ENCODE results near the gene RIPOR2.

RIPOR2 gene

DNA sequence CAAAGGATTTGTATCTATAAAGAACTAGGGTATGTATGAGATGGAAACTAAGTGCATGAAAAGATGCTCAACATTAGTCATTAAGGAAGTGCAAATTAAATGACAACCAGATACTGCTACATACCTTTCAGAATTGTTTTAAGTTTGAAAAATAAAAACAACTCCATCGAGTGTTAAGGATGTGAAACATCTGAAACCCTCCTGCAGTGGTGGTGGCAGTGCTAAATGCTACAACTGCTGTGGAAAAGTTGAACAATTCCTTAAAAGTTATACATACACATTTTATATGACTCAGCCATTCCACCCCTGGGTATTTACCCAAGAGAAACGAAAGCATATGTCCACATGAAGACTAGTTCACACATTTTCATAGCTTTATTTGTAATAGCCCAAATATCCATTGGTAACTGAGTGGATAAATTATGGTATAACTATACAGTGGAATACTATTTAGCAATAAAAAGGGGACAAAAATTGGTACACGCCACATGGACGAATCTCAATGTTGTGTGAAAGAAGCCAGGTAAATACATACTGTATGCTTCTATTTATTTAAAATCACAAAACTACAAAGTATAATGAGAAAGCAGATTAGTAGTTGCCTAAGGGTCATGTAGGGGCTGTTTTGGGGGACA is 147.6 kb downstream of the RIPOR2 start:
- Histone ChIP-seq H3K27ac (no peak overlapping the region), H3K9me3 (ENCODE audit: low read depth, low read length) (no peaks in the 10 kb centered on the region), H3K36me3 (ENCODE audit: insufficient read depth, low read length) (peaks cover 53% of the 10 kb centered on the region), H3K9ac (ENCODE audit: insufficient read length) (no peak overlapping the region), H3K4me3 (no peak overlapping the region)
- no peak for DNase-seq (ENCODE audit: low read depth, low spot score)
- no peak for TF ChIP-seq POLR2AphosphoS5 (IDR thresholded peaks at IDR 0.05; ENCODE audit: borderline replicate concordance, low read depth, low read length)
- no peak for TF ChIP-seq FOXP2 (optimal IDR thresholded peaks at IDR 0.05; ENCODE audit: control extremely low read depth, extremely low read length, insufficient read depth)
- no peak for TF ChIP-seq EZH2 (IDR thresholded peaks at IDR 0.05)

DNA sequence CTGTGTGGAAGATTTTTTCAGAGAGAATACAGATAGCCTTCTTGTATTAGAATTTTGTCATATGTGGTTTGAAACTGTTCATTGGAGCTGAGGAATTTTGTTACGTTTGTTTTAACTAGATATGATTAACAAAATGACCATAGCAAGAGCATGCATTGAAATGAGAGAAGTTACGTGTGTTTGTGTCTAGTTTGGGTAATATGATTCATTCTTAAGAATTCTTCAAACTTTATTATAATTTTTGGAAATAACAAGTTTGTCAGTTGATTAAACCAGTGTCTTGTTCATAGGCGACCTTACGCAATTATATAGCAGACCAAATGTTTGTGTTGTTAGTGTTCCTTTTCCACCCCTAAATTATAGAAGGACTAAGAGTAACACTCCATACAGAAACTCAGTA is 155.6 kb downstream of the RIPOR2 start:
- H3K9ac ChIP-seq (ENCODE audit: insufficient read length), result no peak overlapping the region

GRCh38 chr6:24779416-24780016 is 156.2 kb downstream of the RIPOR2 start:
- TF ChIP-seq EZH2 (IDR thresholded peaks at IDR 0.05) (no peak), POLR2AphosphoS5 (IDR thresholded peaks at IDR 0.05; ENCODE audit: borderline replicate concordance, low read depth, low read length) (no peak), FOXP2 (optimal IDR thresholded peaks at IDR 0.05; ENCODE audit: control extremely low read depth, extremely low read length, insufficient read depth) (no peak)
- DNase-seq (ENCODE audit: low read depth, low spot score), result no peak
- H3K9ac ChIP-seq (ENCODE audit: insufficient read length), result no peak overlapping the region
- no peak overlapping the region for H3K4me3 ChIP-seq
- H3K36me3 ChIP-seq (ENCODE audit: insufficient read depth, low read length), result peaks cover 65% of the 10 kb centered on the region
- H3K9me3 ChIP-seq (ENCODE audit: low read depth, low read length), result no peaks in the 10 kb centered on the region
- no peak overlapping the region for H3K27ac ChIP-seq

More for the DNA sequence above, 155.6 kb downstream of the RIPOR2 start:
- H3K27ac ChIP-seq, result no peak overlapping the region
- H3K4me3 ChIP-seq, result no peak overlapping the region
- TF ChIP-seq POLR2AphosphoS5 (IDR thresholded peaks at IDR 0.05; ENCODE audit: borderline replicate concordance, low read depth, low read length), result no peak
- TF ChIP-seq FOXP2 (optimal IDR thresholded peaks at IDR 0.05; ENCODE audit: control extremely low read depth, extremely low read length, insufficient read depth), result no peak
- no peak for TF ChIP-seq EZH2 (IDR thresholded peaks at IDR 0.05)
- no peaks in the 10 kb centered on the region for H3K9me3 ChIP-seq (ENCODE audit: low read depth, low read length)
- H3K36me3 ChIP-seq (ENCODE audit: insufficient read depth, low read length), result peaks cover 72% of the 10 kb centered on the region
- DNase-seq (ENCODE audit: low read depth, low spot score), result no peak

GRCh38 chr6:24778878-24779277 is 156.9 kb downstream of the RIPOR2 start:
- Histone ChIP-seq H3K9ac (ENCODE audit: insufficient read length) (peak overlapping the region; percentile 26), H3K4me3 (no peak overlapping the region), H3K27ac (no peak overlapping the region), H3K36me3 (ENCODE audit: insufficient read depth, low read length) (peaks cover 59% of the 10 kb centered on the region), H3K9me3 (ENCODE audit: low read depth, low read length) (no peaks in the 10 kb centered on the region)
- no peak for TF ChIP-seq EZH2 (IDR thresholded peaks at IDR 0.05)
- no peak for TF ChIP-seq FOXP2 (optimal IDR thresholded peaks at IDR 0.05; ENCODE audit: control extremely low read depth, extremely low read length, insufficient read depth)
- no peak for TF ChIP-seq POLR2AphosphoS5 (IDR thresholded peaks at IDR 0.05; ENCODE audit: borderline replicate concordance, low read depth, low read length)
- DNase-seq (ENCODE audit: low read depth, low spot score), result no peak

GRCh38 chr6:24778121-24778520 is 157.6 kb downstream of the RIPOR2 start:
- peak overlapping the region; percentile 98; the same call in 1 of the 2 replicates for H3K4me3 ChIP-seq
- peaks cover 53% of the 10 kb centered on the region for H3K36me3 ChIP-seq (ENCODE audit: insufficient read depth, low read length)
- H3K9ac ChIP-seq (ENCODE audit: insufficient read length), result no peak overlapping the region
- TF ChIP-seq FOXP2 (optimal IDR thresholded peaks at IDR 0.05; ENCODE audit: control extremely low read depth, extremely low read length, insufficient read depth) (no peak), EZH2 (IDR thresholded peaks at IDR 0.05) (no peak), POLR2AphosphoS5 (IDR thresholded peaks at IDR 0.05; ENCODE audit: borderline replicate concordance, low read depth, low read length) (no peak)
- no peak for DNase-seq (ENCODE audit: low read depth, low spot score)
- H3K27ac ChIP-seq, result no peak overlapping the region
- no peaks in the 10 kb centered on the region for H3K9me3 ChIP-seq (ENCODE audit: low read depth, low read length)

DNA sequence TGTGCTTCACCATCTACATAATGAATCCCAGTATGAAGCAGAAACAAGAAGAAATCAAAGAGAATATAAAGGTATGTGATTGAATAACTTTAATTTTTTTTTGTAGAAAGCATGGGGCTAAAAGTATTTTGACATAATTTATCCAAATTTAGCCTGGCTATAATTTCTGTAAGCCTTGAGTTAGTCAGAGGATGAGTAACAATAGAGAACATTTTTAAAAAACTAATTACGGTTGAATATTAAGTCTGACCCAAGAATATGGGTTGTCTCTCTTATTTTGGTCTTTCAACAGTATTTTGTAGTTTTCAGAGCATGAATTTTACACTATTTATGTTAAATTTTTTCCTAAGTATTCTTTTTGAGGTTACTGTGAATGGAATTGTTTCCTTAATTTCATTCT is 158.5 kb downstream of the RIPOR2 start:
- Histone ChIP-seq H3K27ac (no peak overlapping the region), H3K9me3 (ENCODE audit: low read depth, low read length) (no peaks in the 10 kb centered on the region), H3K9ac (ENCODE audit: insufficient read length) (peak overlapping the region; percentile 98), H3K4me3 (peak overlapping the region; percentile 98), H3K36me3 (ENCODE audit: insufficient read depth, low read length) (peaks cover 44% of the 10 kb centered on the region)
- no peak for DNase-seq (ENCODE audit: low read depth, low spot score)
- TF ChIP-seq FOXP2 (optimal IDR thresholded peaks at IDR 0.05; ENCODE audit: control extremely low read depth, extremely low read length, insufficient read depth), result no peak

- peak overlapping the region; percentile 98 for H3K4me3 ChIP-seq
- peak overlapping the region; percentile 98 for H3K9ac ChIP-seq (ENCODE audit: insufficient read length)
- peaks cover 30% of the 10 kb centered on the region for H3K36me3 ChIP-seq (ENCODE audit: insufficient read depth, low read length)
- no peak for TF ChIP-seq POLR2AphosphoS5 (IDR thresholded peaks at IDR 0.05; ENCODE audit: borderline replicate concordance, low read depth, low read length)
- TF ChIP-seq EZH2 (IDR thresholded peaks at IDR 0.05), result no peak
- no peak for TF ChIP-seq FOXP2 (optimal IDR thresholded peaks at IDR 0.05; ENCODE audit: control extremely low read depth, extremely low read length, insufficient read depth)
- H3K9me3 ChIP-seq (ENCODE audit: low read depth, low read length), result no peaks in the 10 kb centered on the region
- no peak overlapping the region for H3K27ac ChIP-seq
- no peak for DNase-seq (ENCODE audit: low read depth, low spot score)
Observed at GRCh38 chr6:24775520-24776058, 160.2 kb downstream of the RIPOR2 start.

DNA sequence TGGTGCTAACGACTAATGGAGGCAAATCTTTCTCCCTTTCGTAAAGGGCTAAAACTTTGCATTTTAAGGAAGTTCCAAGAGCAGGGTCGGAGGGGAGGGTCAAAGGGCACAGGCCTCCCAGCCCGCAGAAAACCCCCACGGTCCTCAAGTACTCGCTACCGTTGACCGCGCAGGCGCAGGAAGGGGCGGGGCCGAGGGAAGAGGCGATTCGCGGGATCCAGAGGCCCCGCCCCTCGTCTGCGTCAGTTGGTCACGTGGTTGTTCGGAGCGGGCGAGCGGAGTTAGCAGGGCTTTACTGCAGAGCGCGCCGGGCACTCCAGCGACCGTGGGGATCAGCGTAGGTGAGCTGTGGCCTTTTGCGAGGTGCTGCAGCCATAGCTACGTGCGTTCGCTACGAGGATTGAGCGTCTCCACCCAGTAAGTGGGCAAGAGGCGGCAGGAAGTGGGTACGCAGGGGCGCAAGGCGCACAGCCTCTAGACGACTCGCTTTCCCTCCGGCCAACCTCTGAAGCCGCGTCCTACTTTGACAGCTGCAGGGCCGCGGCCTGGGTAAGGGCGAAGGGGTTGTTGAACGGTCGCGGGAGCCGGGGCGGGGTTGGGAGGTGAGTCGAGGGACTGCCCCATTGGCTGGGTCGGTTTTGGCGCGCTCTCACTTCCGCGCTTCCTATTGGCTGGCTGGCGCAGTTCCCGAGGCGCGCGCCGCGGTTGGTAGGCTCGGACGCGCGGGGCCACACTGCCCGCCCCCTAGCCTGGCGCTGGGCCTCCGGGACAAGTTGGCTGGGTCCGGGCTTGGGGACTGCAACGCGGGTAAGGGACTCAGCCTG is 160.9 kb downstream of the RIPOR2 start, which contains the start of gene GMNN:
Gene GMNN (plus strand): TSS at position 242 of the 824 bp plus-strand sequence. CDS start 2,310 bp downstream, outside the sequence.
- no peaks in the 10 kb centered on the region for H3K9me3 ChIP-seq (ENCODE audit: low read depth, low read length)
- H3K27ac ChIP-seq, result peak within 1 kb of the TSS; percentile 95
- peaks cover 23% of the 10 kb centered on the region for H3K36me3 ChIP-seq (ENCODE audit: insufficient read depth, low read length)
- TF ChIP-seq EZH2 (IDR thresholded peaks at IDR 0.05) (no peak), POLR2AphosphoS5 (IDR thresholded peaks at IDR 0.05; ENCODE audit: borderline replicate concordance, low read depth, low read length) (peak; percentile 98), FOXP2 (optimal IDR thresholded peaks at IDR 0.05; ENCODE audit: control extremely low read depth, extremely low read length, insufficient read depth) (no peak)
- H3K4me3 ChIP-seq, result peak within 1 kb of the TSS; percentile 98
- DNase-seq (ENCODE audit: low read depth, low spot score), result peak; percentile 51
- peak within 1 kb of the TSS; percentile 98 for H3K9ac ChIP-seq (ENCODE audit: insufficient read length)
